Naive thymus-derived CD4-positive, alpha-beta T cell (primary cell): ENCODE results near the gene NOP14. TPM values are rescaled to one million over a fixed set of nuclear protein-coding genes. Genes with fewer than 3 reads are reported as not detected.
A peak's percentile ranks its signal among the peaks of the same experiment; 100 is the strongest.
"Not testable (repeated sequence)": the region's sequence is repeated elsewhere in the genome, so short reads cannot be mapped to it uniquely, and the experiment has no call there.

Experiments used
- ATAC-seq: fragments of 150-1000 bp; cut with Tn5 transposase; 2 replicates; pipeline ENCODE4 v1.10.0; 2021; ENCODE audit warnings: mild to moderate bottlenecking, moderate library complexity
- CTCF ChIA-PET: fragments of 350-600 bp; sonication (Branson Sonifier 250); formaldehyde crosslinking; loops from one replicate; lab custom pipeline; 2021; ENCODE audit warnings: antibody characterized with exemption; lab: Charles Lee
- POLR2A ChIA-PET: fragments of 350-600 bp; sonication (Branson Sonifier 250); formaldehyde crosslinking; loops from one replicate; lab custom pipeline; 2021; ENCODE audit warnings: antibody characterized with exemption, inconsistent platforms; lab: Charles Lee
- DNase-seq, 9 donors: peaks; one replicate each; pipeline versions ENCODE4 v3.0.0 to v3.0.0-alpha.2; 2020 to 2022; ENCODE audit warnings: mixed read lengths in 1 of 9
- H3K27ac ChIP-seq: one replicate; pipeline ENCODE4 v1.7.0; 2013; ENCODE audit warnings: mild to moderate bottlenecking, low read depth, low read length, moderate library complexity
- H3K27me3 ChIP-seq, 2 donors: one replicate each; pipeline ENCODE4 v1.7.0; 2013; ENCODE audit warnings: low read length in 2 of 2, mild to moderate bottlenecking in 2 of 2, moderate library complexity in 2 of 2; ENCODE audit not compliant: control insufficient read depth in 2 of 2, insufficient read depth in 2 of 2
- H3K36me3 ChIP-seq, 3 experiments: 1 replicate in 2 of 3; 2 replicates in 1 of 3; pipeline ENCODE4 v1.7.0; 2013; ENCODE audit warnings: low read length in 3 of 3, mild to moderate bottlenecking in 3 of 3, moderate library complexity in 1 of 3; ENCODE audit not compliant: insufficient read depth in 3 of 3, control insufficient read depth in 2 of 3
- H3K4me1 ChIP-seq, 2 donors: one replicate each; pipeline ENCODE4 v1.7.0; 2013; ENCODE audit warnings: low read length in 2 of 2, mild to moderate bottlenecking in 2 of 2, moderate library complexity in 1 of 2; ENCODE audit not compliant: control insufficient read depth in 2 of 2, insufficient read depth in 2 of 2
- H3K4me3 ChIP-seq: 2 replicates; pipeline ENCODE4 v1.7.0; 2013; ENCODE audit warnings: mild to moderate bottlenecking, low read length
- H3K9me3 ChIP-seq, 3 experiments: 1 replicate in 2 of 3; 2 replicates in 1 of 3; pipeline ENCODE4 v1.7.0; 2013; ENCODE audit warnings: low read length in 3 of 3; ENCODE audit not compliant: control insufficient read depth in 2 of 3
- H3K27ac Mint-ChIP-seq, 9 donors: one replicate each; pipeline ENCODE4 v1.8.0; 2020 to 2022; ENCODE audit warnings: mixed read lengths in 9 of 9, mild to moderate bottlenecking in 8 of 9, moderate library complexity in 5 of 9, inconsistent platforms in 2 of 9
- H3K27me3 Mint-ChIP-seq, 5 donors: one replicate each; pipeline ENCODE4 v1.8.0; 2021 to 2022; ENCODE audit warnings: mixed read lengths in 5 of 5, mild to moderate bottlenecking in 1 of 5
- H3K36me3 Mint-ChIP-seq, 5 donors: one replicate each; pipeline ENCODE4 v1.8.0; 2020 to 2022; ENCODE audit warnings: mixed read lengths in 5 of 5, mild to moderate bottlenecking in 3 of 5, inconsistent platforms in 1 of 5
- H3K4me1 Mint-ChIP-seq, 7 donors: one replicate each; pipeline ENCODE4 v1.8.0; 2020 to 2022; ENCODE audit warnings: mixed read lengths in 7 of 7, mild to moderate bottlenecking in 3 of 7, inconsistent platforms in 1 of 7
- H3K4me3 Mint-ChIP-seq, 10 donors: one replicate each; pipeline ENCODE4 v1.8.0; 2020 to 2022; ENCODE audit warnings: mild to moderate bottlenecking in 10 of 10, mixed read lengths in 10 of 10, moderate library complexity in 6 of 10, inconsistent platforms in 2 of 10
- H3K9me3 Mint-ChIP-seq, 11 donors: one replicate each; pipeline ENCODE4 v1.8.0; 2020 to 2022; ENCODE audit warnings: mixed read lengths in 11 of 11, mild to moderate bottlenecking in 4 of 11, inconsistent platforms in 1 of 11, moderate library complexity in 1 of 11
- intact Hi-C, 2 donors: fragments of 100-400 bp; cut with micrococcal nuclease; formaldehyde crosslinking; loops; one replicate each; pipeline ENCODE4 v1.15.1; 2023
- polyA plus RNA-seq, 2 donors: library from polyadenylated mRNA; unstranded; fragments of 300-500 nt; fragmentation: Illumina TruSeq; gene quantifications; one replicate each; pipeline ENCODE4 v1.2.3, GENCODE V29; 2021
- total RNA-seq, 6 experiments: library from RNA in 5 of 6; stranded (reverse) in 5 of 6; gene quantifications; 1 replicate in 5 of 6; 2 replicates in 1 of 6; pipeline ENCODE4 v1.2.3 and lab custom pipeline; 2021 to 2026

NOP14 gene
- total and polyA plus RNA-seq, 7 experiments from 2014 or later, result 12.6 to 59.8 (median 33.7) TPM

DNA sequence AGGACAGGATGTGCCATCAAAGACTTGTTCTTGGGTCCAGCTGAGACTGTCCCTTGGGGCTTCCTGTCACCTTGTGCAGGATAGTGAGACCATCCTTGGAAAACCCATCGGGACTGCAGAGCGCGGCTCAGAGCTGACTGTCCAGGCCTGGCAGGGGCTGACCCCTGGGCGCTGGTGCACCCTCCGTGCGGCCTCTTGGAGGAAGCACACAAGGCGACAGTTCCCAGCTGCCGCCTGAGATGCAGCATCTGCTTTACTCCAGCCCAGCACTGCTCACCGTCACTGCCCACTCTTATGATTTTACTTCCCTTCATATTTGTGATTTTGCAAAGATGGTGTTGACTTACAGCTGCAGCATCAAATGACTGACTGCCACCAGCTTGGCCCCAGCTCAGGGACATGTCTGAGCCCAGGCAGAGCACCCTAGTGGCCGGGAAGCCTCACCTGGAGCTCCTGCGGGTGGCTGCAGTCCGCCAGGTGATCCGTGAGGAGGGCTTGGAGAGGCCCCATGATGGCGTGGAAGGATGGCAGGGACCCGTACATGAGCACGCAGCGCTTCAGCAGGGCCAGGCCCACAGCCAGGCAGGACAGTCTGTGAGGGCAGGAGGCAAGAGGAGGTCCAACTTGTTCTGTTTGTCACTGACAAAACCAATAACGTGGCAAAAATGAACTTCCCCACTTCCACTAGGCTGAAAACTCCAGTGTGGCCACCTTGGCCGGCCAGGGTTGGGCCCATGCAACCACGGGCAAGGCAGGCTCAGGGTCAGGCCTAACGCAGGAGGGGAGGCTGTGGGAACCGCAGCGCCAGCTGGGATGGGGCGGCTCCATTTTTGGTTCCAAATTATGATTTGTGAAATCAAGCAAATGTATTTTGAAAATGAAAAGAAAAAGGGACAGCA lies 21.8 kb downstream of the NOP14 start:
- POLR2A ChIA-PET, result interaction anchor here (1.2 to 1.9 kb wide), 2 partner anchors 18 to 22 kb away, joined by 3 to 6 read pairs; partner anchors contain the start of genes GRK4 and NOP14
- Mint-ChIP-seq H3K27ac (peak overlapping the region in 1 of 9 donors; percentile 14), H3K4me1 (peaks cover 9 to 23% (median 14%) of the 10 kb centered on the region in 7 donors), H3K27me3 (no peaks in the 10 kb centered on the region), H3K36me3 (peaks cover 3 to 40% (median 18%) of the 10 kb centered on the region in 5 donors), H3K4me3 (no peak overlapping the region), H3K9me3 (peaks cover 0 to 1% (median 0%) of the 10 kb centered on the region in 11 donors)
- DNase-seq (peak in 1 of 9 donors; percentile 16), ATAC-seq (no peak)
- Histone ChIP-seq H3K9me3 (no peaks in the 10 kb centered on the region), H3K4me3 (no peak overlapping the region), H3K36me3 (peaks cover 13 to 89% (median 22%) of the 10 kb centered on the region in 3 experiments), H3K4me1 (peaks cover 2 to 35% of the 10 kb centered on the region in 2 donors), H3K27me3 (no peaks in the 10 kb centered on the region), H3K27ac (no peak overlapping the region)
- CTCF ChIA-PET, result no interaction called here
- intact Hi-C loops, result no loop called here

DNA sequence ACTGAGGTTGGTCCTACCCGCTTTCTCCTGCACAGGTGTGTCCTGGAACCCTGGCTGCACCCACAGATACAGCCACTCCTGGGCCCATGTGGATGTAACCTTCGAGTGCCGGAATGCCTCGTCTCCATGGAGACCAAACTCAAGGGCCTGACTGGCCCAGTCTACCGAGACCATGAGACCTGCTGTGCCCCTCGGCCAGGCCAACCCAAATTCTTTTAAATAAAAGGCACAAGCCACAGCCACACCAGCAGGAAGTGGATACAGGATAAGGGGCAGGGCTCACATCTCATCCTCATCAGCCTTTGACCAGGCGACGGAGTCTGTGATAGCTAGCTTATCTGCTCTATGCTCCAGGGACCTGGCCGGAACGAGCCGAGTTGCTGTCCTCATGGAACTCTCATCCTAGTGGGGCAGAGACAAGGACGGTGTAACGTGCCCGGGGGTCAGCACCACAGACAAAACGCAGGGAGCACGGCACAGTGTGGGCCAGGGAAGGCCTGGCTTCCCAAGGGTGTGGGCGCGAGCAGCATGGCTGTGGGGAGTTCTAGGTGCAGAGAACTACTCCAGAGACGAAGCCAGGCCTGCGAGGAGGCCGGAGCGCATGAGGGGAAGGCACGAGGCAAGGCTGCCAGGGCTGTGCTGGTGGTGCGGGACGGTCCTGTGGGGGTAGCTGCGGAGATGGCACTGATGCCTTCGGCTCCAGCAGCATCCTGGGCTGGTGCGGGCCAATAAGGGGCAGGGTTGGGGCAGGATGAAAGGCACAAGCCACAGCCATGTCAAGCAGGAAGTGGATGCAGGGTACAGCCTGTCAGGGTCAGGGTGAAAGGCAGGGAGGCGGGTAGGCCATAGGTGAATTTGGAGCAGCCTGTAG lies 22.7 kb downstream of the NOP14 start:
- peaks cover 10 to 81% (median 16%) of the 10 kb centered on the region in 3 experiments for H3K36me3 ChIP-seq
- Mint-ChIP-seq H3K36me3 (peaks cover 0 to 33% (median 14%) of the 10 kb centered on the region in 5 donors), H3K4me1 (peaks cover 6 to 29% (median 22%) of the 10 kb centered on the region in 7 donors), H3K27ac (peak overlapping the region in 1 of 9 donors; percentile 14), H3K4me3 (no peak overlapping the region), H3K9me3 (peaks cover 0 to 1% (median 0%) of the 10 kb centered on the region in 11 donors), H3K27me3 (no peaks in the 10 kb centered on the region)
- ChIA-PET POLR2A (interaction anchor here (1.2 kb wide), 1 partner anchor 18 kb away, joined by 3 read pairs; no protein-coding TSS in a partner anchor), CTCF (no interaction called here)
- H3K27me3 ChIP-seq, result no peaks in the 10 kb centered on the region
- intact Hi-C loops, result no loop called here
- ATAC-seq (no peak), DNase-seq (peak in 1 of 9 donors; percentile 19)
- peaks cover 10 to 41% of the 10 kb centered on the region in 2 donors for H3K4me1 ChIP-seq
- H3K27ac ChIP-seq, result no peak overlapping the region
- H3K4me3 ChIP-seq, result no peak overlapping the region
- H3K9me3 ChIP-seq, result no peaks in the 10 kb centered on the region

DNA sequence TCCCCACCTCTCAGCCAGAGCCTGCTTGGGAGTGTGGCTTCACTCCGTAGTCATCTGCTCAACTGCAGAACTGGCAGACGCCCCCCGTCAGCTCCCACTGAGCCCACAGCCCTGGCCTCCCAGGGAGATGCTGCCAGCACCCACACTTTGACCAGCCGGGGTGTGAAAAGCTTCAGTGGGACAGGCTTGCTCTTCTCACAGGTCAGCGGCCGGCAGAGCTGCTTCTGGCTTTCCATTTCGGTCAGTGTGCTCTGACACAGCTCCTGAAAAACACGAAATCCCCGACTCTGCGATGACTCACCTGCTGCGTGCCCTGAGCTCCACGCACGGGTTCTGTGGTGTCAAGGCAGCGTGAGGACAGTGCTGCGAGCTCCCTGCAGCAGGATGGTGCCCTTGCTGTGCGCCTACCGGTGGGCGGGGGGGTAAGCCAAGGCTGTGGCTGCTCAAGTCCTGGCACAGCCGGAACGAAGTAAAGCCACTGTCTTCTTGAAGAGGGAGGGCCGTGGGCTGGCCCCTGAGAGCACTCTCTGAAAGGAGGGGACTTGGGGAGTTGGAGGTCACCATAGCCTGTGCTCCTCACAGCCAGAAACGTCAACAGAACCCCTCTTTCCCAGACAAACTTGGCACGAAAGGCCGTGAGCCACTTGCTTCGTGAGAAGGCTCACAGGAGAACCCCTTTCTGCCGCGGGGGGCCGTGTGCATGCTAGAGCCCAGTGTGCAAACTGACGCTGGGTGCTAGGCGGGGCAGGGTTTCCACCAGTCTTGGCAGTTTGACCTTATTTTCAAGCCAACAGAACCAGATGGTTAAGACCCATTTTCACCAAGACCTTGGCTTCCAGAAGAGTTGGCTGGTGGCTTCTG lies 23.6 kb downstream of the NOP14 start:
- no peak overlapping the region for H3K27ac ChIP-seq
- H3K9me3 ChIP-seq, result no peaks in the 10 kb centered on the region
- peaks cover 0 to 1% (median 0%) of the 10 kb centered on the region in 11 donors for H3K9me3 Mint-ChIP-seq
- intact Hi-C loops, result loop anchor here in 1 of 2 donors (10.0 kb wide), 1 partner anchor 525 kb away; the partner anchor contains the start of genes CFAP99 and ZFYVE28
- peak in 1 of 9 donors; percentile 27 for DNase-seq
- peaks cover 12 to 41% of the 10 kb centered on the region in 2 donors for H3K4me1 ChIP-seq
- peaks cover 0 to 29% (median 10%) of the 10 kb centered on the region in 5 donors for H3K36me3 Mint-ChIP-seq
- H3K4me3 Mint-ChIP-seq, result peak overlapping the region in 1 of 10 donors; percentile 21
- H3K4me3 ChIP-seq, result no peak overlapping the region
- POLR2A ChIA-PET, result no interaction called here
- H3K4me1 Mint-ChIP-seq, result peaks cover 6 to 30% (median 24%) of the 10 kb centered on the region in 7 donors
- H3K27me3 Mint-ChIP-seq, result no peaks in the 10 kb centered on the region
- ATAC-seq, result no peak
- H3K36me3 ChIP-seq, result peaks cover 6 to 77% (median 8%) of the 10 kb centered on the region in 3 experiments
- peak overlapping the region in 1 of 9 donors; percentile 65 for H3K27ac Mint-ChIP-seq
- CTCF ChIA-PET, result no interaction called here
- no peaks in the 10 kb centered on the region for H3K27me3 ChIP-seq

DNA sequence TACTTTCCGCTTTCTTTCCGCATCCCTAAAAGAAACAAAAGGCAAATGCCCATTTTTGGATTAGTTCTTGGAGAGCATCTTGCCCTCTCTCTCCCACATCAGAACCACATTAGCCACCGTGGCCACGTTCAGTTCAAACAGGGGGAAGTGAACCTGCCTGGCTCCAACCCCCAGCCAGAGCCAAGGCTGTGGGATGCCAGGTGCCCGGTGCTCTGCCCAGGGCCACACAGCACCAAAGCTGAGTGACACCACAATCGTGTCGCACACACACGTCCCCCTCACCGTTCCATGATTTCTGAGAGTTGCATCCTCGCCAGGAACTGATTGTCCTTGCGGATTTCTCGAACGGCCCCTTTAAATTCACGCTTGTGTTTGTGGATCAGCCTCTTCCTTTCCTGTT lies 24.3 kb downstream of the NOP14 start:
- Histone ChIP-seq H3K4me3 (no peak overlapping the region), H3K9me3 (no peaks in the 10 kb centered on the region), H3K36me3 (peaks cover 5 to 70% (median 8%) of the 10 kb centered on the region in 3 experiments), H3K27ac (no peak overlapping the region), H3K27me3 (no peaks in the 10 kb centered on the region), H3K4me1 (peaks cover 12 to 41% of the 10 kb centered on the region in 2 donors)
- CTCF ChIA-PET, result no interaction called here
- DNase-seq (peak in 1 of 9 donors; percentile 16), ATAC-seq (no peak)
- intact Hi-C loops, result loop anchor here in 1 of 2 donors (10.0 kb wide), 1 partner anchor 524 kb away; the partner anchor contains the start of genes CFAP99 and ZFYVE28
- peaks cover 0 to 1% (median 0%) of the 10 kb centered on the region in 11 donors for H3K9me3 Mint-ChIP-seq
- POLR2A ChIA-PET, result no interaction called here
- H3K27me3 Mint-ChIP-seq, result no peaks in the 10 kb centered on the region
- H3K27ac Mint-ChIP-seq, result peak overlapping the region in 3 of 9 donors; percentile 31 to 65 (median 55)
- H3K4me1 Mint-ChIP-seq, result peaks cover 6 to 27% (median 24%) of the 10 kb centered on the region in 7 donors
- H3K4me3 Mint-ChIP-seq, result peak overlapping the region in 2 of 10 donors; percentile 21 to 53
- H3K36me3 Mint-ChIP-seq, result peaks cover 0 to 26% (median 6%) of the 10 kb centered on the region in 5 donors

DNA sequence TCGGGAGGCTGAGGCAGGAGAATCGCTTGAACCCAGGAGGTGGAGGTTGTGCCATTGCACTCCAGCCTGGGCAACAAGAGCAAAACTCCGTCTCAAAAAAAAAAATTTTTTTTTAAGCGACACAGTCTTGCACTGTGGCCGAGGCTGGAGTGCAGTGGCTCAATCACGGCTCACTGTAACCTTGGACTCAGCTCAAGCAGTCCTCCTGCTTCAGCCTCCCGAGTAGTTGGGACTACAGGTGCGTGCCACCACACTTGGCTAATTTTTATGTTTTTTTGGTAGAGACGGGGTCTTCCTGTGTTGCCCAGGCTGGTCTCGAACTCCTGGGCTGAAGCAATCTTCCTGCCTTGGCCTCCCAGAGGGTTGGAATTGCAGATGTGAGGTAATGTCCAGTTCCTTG lies 24.8 kb downstream of the NOP14 start:
- H3K36me3 Mint-ChIP-seq, result peaks cover 0 to 24% (median 6%) of the 10 kb centered on the region in 5 donors
- H3K27ac ChIP-seq, H3K9me3 Mint-ChIP-seq, CTCF ChIA-PET, DNase-seq, ATAC-seq, H3K9me3 ChIP-seq, H3K4me3 ChIP-seq, H3K27me3 Mint-ChIP-seq, H3K27me3 ChIP-seq: not testable (repeated sequence)
- Histone ChIP-seq H3K36me3 (peaks cover 5 to 65% (median 8%) of the 10 kb centered on the region in 3 experiments), H3K4me1 (peaks cover 17 to 43% of the 10 kb centered on the region in 2 donors)
- peaks cover 6 to 27% (median 25%) of the 10 kb centered on the region in 7 donors for H3K4me1 Mint-ChIP-seq
- POLR2A ChIA-PET, result interaction anchor here (4.0 kb wide), 1 partner anchor 24 kb away, joined by 26 read pairs; the partner anchor contains the start of genes GRK4 and NOP14
- peak overlapping the region in 1 of 9 donors; percentile 55 for H3K27ac Mint-ChIP-seq
- intact Hi-C loops, result loop anchor here in 1 of 2 donors (10.0 kb wide), 1 partner anchor 524 kb away; the partner anchor contains the start of genes CFAP99 and ZFYVE28
- peak overlapping the region in 1 of 10 donors; percentile 29 for H3K4me3 Mint-ChIP-seq
